SK-N-SH (cell line): ENCODE results near the gene LNPK.

Experiments used
- CTCF ChIP-seq: fragments of 200-600 bp; sonication (generic); IDR thresholded peaks from 2 replicates; pipeline ENCODE4 v1.6.1; 2017; ENCODE audit warnings: antibody characterized with exemption, mild to moderate bottlenecking, moderate library complexity
- POLR2AphosphoS5 ChIP-seq: IDR thresholded peaks from 2 replicates; pipeline ENCODE4 v1.6.1; 2012; ENCODE audit warnings: low read depth, low read length
- TEAD4 ChIP-seq: IDR thresholded peaks from 2 replicates; pipeline ENCODE4 v1.4.0; 2012; ENCODE audit warnings: mild to moderate bottlenecking, borderline replicate concordance; ENCODE audit not compliant: insufficient read depth

GRCh38 chr2:175883586-175884194, 118.4 kb downstream of the LNPK start:
- TF ChIP-seq CTCF (no peak), TEAD4 (no peak), POLR2AphosphoS5 (no peak)
